Stimulated activated CD8-positive, alpha-beta memory T cell treated with anti-CD3 and anti-CD28 coated beads, Interleukin-4, amount 100 ng/mL, for 48 hours (primary cell): ENCODE results near the gene DTNB.
"Not testable (repeated sequence)": the region's sequence is repeated elsewhere in the genome, so short reads cannot be mapped to it uniquely, and the experiment has no call there.

Experiments used
- DNase-seq: peaks from one replicate; pipeline ENCODE4 v3.0.0-alpha.2; 2020

DTNB gene

GRCh38 chr2:25582077-25582830 is 91.1 kb downstream of the DTNB start:
- DNase-seq = no peak

DNA sequence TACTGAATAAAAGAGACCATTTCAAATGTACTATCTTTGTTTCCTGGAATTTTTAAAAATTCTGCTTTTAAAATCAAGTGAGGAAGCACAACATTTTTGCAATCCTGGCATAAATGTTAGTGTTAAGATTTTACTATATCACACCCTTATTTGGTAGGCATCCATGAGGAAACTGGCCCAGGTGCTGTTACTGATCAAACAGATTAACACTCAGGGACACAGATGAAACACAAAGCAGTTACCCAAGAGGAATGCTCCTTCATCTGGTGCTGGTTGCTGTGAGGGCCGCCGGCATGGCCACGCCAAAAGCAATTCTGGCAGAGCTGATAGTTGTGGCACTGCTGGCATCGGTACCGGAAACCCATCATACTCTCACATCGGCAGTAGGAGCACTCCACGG is 96.8 kb downstream of the DTNB start:
- no peak for DNase-seq

DNA sequence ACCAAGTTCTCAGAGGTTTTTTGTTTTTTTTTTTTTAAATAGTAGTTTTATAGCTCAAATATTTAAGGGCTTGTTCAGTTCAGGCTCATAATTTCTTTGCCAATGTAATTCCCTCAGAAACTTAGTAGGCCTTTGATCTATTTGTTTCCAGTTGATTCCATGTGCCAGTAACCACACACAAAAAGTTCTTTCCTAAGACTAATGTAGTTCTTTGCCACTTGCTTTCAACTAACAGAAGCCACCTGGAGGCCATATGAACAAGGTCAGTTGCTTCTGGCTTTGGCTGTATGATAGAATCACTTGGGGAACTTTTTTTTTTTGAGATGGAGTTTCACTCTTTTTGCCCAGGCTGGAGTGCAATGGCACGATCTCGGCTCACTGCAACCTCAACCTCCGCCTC is 100.7 kb downstream of the DTNB start:
- no peak for DNase-seq

DNA sequence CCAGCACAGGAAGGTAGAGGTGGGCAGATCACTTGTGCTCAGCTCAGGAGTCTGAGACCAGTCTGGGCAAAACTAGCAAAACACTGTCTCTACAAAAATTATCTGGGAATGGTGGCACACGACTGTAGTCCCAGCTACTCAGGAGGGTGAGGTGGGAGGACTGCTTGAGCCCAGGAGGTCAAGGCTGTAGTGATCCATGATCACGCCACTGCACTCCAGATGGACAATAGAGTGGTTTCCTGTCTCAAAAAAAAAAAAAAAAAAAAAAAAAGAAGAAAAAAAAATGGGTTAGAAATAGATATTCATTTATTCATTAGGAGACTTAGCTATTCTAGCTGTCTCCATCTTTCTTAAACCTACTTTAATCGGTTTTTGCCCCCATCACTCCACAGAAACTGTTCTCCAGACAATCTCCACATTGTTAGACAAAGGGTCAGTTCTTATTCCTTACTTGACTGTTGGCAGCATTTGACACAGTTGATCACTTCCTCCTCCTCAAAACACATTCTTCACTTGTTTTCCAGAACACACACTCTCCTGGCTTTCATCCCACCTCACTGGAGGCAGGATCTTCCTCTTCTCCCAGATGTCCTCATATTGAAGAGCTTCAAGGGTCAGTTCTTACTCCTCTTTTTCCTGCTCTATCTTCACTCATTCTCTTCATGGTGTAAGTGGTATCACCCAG is 103.1 kb downstream of the DTNB start:
- no peak for DNase-seq

- no peak for DNase-seq
Measured at GRCh38 chr2:25567406-25567805, 106.0 kb downstream of the DTNB start.

- DNase-seq = no peak
Measured at GRCh38 chr2:25566694-25567093, 106.7 kb downstream of the DTNB start.

- no peak for DNase-seq
Measured at GRCh38 chr2:25566094-25566493, 107.3 kb downstream of the DTNB start.

GRCh38 chr2:25561136-25561850 is 112.1 kb downstream of the DTNB start:
- DNase-seq = peak; percentile 51

DNA sequence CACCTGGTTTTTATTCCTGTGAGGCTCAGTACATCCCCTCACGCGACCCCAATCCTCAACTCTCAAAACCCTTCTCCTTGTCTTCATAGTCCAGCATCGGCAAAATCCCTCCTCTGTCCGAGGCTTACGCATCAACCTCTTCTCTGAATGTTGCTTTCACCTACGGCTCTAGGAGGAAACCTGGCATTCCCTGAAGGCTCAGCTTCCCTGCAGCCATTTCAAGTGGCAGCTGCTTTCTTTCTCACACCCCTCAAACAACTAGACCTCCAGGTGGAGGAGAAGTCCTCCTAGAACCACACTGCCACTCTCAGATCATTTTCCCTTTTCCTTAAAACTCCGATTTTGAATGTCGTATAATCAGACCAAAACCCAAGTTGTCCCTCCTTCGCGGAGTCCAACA is 114.2 kb downstream of the DTNB start:
- no peak for DNase-seq

DNA sequence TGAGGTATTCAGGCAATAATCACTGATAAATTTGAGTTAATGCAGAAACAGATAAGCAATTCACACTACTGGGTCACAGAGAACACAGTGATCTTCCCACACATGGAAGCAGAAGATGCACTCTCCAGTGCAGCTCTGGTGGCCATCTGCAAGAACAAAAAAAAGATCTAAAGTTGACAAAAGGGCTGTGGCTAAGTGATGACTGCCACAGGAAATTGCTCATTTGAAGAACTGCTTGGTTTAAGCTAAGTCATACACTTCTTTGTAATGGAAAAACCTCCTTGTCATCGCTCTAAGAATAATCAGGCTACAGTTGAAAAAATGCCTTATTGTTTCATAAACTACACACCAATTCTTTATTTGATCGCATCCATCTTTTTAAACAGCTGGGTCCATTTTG is 115.1 kb downstream of the DTNB start:
- peak; percentile 46 for DNase-seq

GRCh38 chr2:25557179-25558036 is 116.0 kb downstream of the DTNB start:
- no peak for DNase-seq

DNA sequence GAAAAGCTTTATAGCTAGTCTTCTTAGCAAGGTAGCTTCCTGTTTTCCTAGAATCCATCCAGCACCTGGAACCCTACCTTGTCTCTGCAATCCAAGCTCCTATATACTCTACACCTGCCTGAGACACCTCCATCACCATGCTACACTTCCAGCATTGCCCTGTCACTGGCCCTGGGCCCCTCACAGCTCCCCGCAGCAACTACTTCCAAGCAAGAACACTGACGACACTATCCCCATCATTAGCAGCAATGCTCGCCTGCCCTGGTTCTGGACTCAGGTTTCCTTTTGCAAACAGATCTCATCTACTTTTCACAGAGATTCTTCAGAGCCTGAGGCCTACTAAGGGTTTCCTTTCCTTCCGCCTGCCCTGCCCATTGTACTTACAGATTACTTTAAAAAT is 121.1 kb downstream of the DTNB start:
- no peak for DNase-seq

DNA sequence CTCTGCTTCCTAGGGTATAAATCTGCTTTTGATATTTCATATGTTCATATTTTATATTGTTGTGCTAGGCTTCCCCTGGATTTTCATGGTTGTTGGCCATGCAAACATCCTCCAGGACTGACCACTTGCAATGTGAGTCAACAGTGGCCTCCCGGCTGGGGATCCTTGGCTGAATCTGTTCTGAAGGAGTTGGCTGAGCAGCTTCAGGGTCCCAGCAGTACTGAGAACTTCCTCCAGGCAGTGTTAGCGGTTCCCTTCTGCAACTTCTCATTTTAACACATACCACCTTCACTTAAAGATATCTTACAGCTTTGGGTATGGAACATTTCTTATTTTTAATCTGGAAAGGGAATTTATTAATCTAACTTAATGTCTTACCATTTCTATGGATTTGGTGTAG is 122.1 kb downstream of the DTNB start:
- no peak for DNase-seq

DNA sequence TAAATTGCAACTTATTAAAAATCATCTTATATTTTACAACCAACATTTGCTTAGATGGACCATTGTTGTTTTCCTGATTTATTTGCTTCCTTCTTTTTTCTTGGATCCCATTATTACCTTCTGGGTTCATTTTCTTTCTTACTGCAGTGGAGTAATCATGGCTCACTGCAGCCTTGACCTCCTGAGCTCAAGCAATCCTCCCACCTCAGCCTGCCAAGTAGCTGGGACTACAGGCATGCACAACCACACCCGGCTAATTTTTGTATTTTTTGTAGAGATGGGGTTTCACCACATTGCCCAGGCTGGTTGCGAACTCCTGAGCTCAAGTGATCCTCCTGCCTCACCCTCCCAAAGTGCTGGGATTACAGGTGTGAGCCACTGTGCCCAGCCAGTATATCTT is 123.8 kb downstream of the DTNB start:
- DNase-seq = not testable (repeated sequence)

- DNase-seq = no peak
Measured at GRCh38 chr2:25548601-25549000, 124.8 kb downstream of the DTNB start.

- DNase-seq = no peak
Measured at GRCh38 chr2:25546852-25547251, 126.5 kb downstream of the DTNB start.

DNA sequence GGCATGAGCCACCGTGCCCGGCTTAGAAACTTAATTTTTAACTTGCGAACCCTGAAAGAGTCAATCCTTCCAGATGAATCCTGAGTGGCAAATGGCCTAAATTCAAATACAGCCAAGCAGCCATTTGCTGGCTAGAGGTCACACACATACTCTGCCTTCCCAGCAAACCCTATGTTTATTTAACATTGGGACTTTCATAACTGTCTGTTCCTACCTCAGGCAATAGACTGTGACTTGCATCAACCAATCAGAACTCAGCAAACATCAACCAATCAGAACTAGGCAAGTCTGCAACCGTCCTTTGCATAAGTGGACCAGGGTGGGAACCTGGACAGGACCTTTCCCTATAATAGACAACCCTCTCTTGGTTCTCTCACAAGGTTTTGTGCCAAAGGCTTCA is 127.5 kb downstream of the DTNB start:
- no peak for DNase-seq

- DNase-seq = no peak
Measured at GRCh38 chr2:25544445-25544844, 128.9 kb downstream of the DTNB start.

DNA sequence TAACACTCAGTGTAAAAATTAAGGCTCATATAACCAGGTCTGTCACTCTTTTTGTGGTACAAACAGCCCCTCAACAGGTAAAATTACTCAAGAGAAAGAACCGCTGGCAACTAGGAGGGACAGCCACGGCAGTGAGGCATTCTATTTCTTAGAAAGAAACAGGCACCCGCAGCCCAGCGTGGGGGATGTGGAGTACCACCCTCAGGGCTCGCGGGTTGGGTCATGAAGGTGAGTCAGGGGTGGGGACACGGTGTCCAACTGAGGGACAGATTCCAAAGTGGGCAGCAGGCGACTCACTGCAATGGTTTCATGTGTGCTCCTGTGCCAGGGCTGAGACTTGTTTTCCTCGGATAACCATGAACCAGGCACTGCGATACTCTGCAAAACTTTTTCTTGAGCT is 129.4 kb downstream of the DTNB start:
- DNase-seq = peak; percentile 47

GRCh38 chr2:25541378-25541777 is 132.0 kb downstream of the DTNB start:
- DNase-seq = no peak

- DNase-seq = no peak
Measured at GRCh38 chr2:25539136-25539535, 134.2 kb downstream of the DTNB start.

- no peak for DNase-seq
Measured at GRCh38 chr2:25537526-25537925, 135.9 kb downstream of the DTNB start.
